ENCODE results near the gene SPNS3. TPM values are rescaled to one million over a fixed set of nuclear protein-coding genes. Genes with fewer than 3 reads are reported as not detected.

Gene SPNS3
- polyA plus RNA-seq, 1 of the 3 experiments (the other 2 are of a cell fraction), result 0.05 TPM

DNA sequence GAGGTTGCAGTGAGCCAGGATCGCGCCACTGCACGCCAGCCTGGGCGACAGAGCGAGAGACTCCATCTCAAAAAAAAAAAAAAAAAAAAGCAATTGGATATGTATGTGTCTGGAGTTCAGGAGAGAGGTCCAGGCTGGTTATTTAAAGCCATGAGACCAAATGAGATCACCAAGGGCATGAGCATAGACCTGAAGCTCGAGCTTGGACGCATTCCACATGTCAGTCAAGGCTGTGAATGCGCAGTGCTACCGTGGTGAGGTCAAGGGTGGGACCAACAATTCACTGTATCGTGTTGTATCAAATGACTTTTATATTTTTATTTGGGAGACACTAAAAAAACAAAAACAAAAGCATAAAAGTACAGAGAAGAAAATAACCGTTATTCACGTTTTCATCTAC, 35.8 kb downstream of the SPNS3 start:
- TF ChIP-seq MXI1 (IDR thresholded peaks at IDR 0.05; ENCODE audit: low read depth, low read length), result no peak
- no peak for TF ChIP-seq TCF12 (IDR thresholded peaks at IDR 0.05)
- no peak for TF ChIP-seq JUND (IDR thresholded peaks at IDR 0.05)
- no peak for TF ChIP-seq RCOR1 (IDR thresholded peaks at IDR 0.05; ENCODE audit: low read length)
- TF ChIP-seq TEAD4 (IDR thresholded peaks at IDR 0.05; ENCODE audit: borderline replicate concordance, insufficient read depth), result no peak
- TF ChIP-seq FOXJ3 (CRISPR knock-in tag; IDR thresholded peaks at IDR 0.05), result no peak
- TF ChIP-seq, protein P1, sequence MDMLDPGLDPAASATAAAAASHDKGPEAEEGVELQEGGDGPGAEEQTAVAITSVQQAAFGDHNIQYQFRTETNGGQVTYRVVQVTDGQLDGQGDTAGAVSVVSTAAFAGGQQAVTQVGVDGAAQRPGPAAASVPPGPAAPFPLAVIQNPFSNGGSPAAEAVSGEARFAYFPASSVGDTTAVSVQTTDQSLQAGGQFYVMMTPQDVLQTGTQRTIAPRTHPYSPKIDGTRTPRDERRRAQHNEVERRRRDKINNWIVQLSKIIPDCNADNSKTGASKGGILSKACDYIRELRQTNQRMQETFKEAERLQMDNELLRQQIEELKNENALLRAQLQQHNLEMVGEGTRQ (IDR thresholded peaks at IDR 0.05; ENCODE audit: borderline replicate concordance, low read depth, low read length), result no peak
- TF ChIP-seq, protein P2, sequence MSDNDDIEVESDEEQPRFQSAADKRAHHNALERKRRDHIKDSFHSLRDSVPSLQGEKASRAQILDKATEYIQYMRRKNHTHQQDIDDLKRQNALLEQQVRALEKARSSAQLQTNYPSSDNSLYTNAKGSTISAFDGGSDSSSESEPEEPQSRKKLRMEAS (IDR thresholded peaks at IDR 0.05; ENCODE audit: low read depth), result no peak
- no peak for TF ChIP-seq NFIC (IDR thresholded peaks at IDR 0.05; ENCODE audit: borderline replicate concordance)
- TF ChIP-seq, protein P3, sequence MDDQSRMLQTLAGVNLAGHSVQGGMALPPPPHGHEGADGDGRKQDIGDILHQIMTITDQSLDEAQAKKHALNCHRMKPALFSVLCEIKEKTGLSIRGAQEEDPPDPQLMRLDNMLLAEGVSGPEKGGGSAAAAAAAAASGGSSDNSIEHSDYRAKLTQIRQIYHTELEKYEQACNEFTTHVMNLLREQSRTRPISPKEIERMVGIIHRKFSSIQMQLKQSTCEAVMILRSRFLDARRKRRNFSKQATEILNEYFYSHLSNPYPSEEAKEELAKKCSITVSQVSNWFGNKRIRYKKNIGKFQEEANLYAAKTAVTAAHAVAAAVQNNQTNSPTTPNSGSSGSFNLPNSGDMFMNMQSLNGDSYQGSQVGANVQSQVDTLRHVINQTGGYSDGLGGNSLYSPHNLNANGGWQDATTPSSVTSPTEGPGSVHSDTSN (IDR thresholded peaks at IDR 0.05), result no peak
- TF ChIP-seq, protein P4, sequence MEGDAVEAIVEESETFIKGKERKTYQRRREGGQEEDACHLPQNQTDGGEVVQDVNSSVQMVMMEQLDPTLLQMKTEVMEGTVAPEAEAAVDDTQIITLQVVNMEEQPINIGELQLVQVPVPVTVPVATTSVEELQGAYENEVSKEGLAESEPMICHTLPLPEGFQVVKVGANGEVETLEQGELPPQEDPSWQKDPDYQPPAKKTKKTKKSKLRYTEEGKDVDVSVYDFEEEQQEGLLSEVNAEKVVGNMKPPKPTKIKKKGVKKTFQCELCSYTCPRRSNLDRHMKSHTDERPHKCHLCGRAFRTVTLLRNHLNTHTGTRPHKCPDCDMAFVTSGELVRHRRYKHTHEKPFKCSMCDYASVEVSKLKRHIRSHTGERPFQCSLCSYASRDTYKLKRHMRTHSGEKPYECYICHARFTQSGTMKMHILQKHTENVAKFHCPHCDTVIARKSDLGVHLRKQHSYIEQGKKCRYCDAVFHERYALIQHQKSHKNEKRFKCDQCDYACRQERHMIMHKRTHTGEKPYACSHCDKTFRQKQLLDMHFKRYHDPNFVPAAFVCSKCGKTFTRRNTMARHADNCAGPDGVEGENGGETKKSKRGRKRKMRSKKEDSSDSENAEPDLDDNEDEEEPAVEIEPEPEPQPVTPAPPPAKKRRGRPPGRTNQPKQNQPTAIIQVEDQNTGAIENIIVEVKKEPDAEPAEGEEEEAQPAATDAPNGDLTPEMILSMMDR (IDR thresholded peaks at IDR 0.05), result no peak
- TF ChIP-seq, protein P5, sequence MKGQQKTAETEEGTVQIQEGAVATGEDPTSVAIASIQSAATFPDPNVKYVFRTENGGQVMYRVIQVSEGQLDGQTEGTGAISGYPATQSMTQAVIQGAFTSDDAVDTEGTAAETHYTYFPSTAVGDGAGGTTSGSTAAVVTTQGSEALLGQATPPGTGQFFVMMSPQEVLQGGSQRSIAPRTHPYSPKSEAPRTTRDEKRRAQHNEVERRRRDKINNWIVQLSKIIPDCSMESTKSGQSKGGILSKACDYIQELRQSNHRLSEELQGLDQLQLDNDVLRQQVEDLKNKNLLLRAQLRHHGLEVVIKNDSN (IDR thresholded peaks at IDR 0.05; ENCODE audit: borderline replicate concordance, low read depth), result no peak
- TF ChIP-seq NRF1 (IDR thresholded peaks at IDR 0.05; ENCODE audit: low read depth, low read length), result no peak
- no peak for TF ChIP-seq CHD2 (IDR thresholded peaks at IDR 0.05; ENCODE audit: low read length, partially characterized antibody)
- Histone ChIP-seq H3K4me3 (ENCODE audit: low read depth in 2 of 2, low read length in 1 of 2) (no peak overlapping the region), H3K9ac (no peak overlapping the region), H3K9me2 (no peaks in the 10 kb centered on the region), H3K4me1 (ENCODE audit: control insufficient read depth in 1 of 2, insufficient read depth in 2 of 2, low read depth in 1 of 2, low read length in 1 of 2) (peaks cover 0 to 6% of the 10 kb centered on the region in 2 experiments; a peak in 1 of 4 replicates), H3K79me2 (ENCODE audit: insufficient read depth) (no peaks in the 10 kb centered on the region), H3K9me3 (no peaks in the 10 kb centered on the region), H3K27me3 (ENCODE audit: insufficient read depth) (no peaks in the 10 kb centered on the region), H4K20me1 (ENCODE audit: insufficient read depth) (no peaks in the 10 kb centered on the region), H3F3A (replicated peaks; ENCODE audit: insufficient read depth) (no peaks in the 10 kb centered on the region), H2AFZ (ENCODE audit: low read depth) (no peak overlapping the region), H3K27ac (ENCODE audit: low read depth in 2 of 2, low read length in 1 of 2) (no peak overlapping the region), H3K36me3 (replicated peaks in 1 of 2; ENCODE audit: control insufficient read depth in 1 of 2, insufficient read depth in 2 of 2, low read length in 1 of 2) (no peaks in the 10 kb centered on the region), H3K4me2 (no peak overlapping the region)
- no peak for DNase-seq
- ChIA-PET POLR2A (no interaction called here), CTCF (no interaction called here)
- 77% methylated on average over 12 of the region's 12 CpGs for WGBS (ENCODE audit: low lambda C conversion rate)
